Mucosa of stomach (tissue), 1 donor: ENCODE data around the gene ACBD6.

Experiments used
- H3K27me3 ChIP-seq: one replicate; pipeline ENCODE4 v1.7.0; 2013; ENCODE audit warnings: mild to moderate bottlenecking, low read length; ENCODE audit not compliant: control insufficient read depth, insufficient read depth
- H3K36me3 ChIP-seq: one replicate; pipeline ENCODE4 v1.7.0; 2013; ENCODE audit warnings: low read length; ENCODE audit not compliant: control insufficient read depth, insufficient read depth
- H3K4me1 ChIP-seq: one replicate; pipeline ENCODE4 v1.7.0; 2013; ENCODE audit warnings: mild to moderate bottlenecking, low read length; ENCODE audit not compliant: control insufficient read depth, insufficient read depth
- H3K4me3 ChIP-seq: one replicate; pipeline ENCODE4 v1.7.0; 2013; ENCODE audit warnings: low read length
- H3K9ac ChIP-seq: one replicate; pipeline ENCODE4 v1.7.0; 2013; ENCODE audit warnings: mild to moderate bottlenecking, low read length, moderate library complexity
- H3K9me3 ChIP-seq: one replicate; pipeline ENCODE4 v1.7.0; 2013; ENCODE audit warnings: mild to moderate bottlenecking, low read length, moderate library complexity; ENCODE audit not compliant: control insufficient read depth
- donor health status: Pancreatic carcinoma.

Gene ACBD6

GRCh38 chr1:180343921-180344769 lies 158.2 kb downstream of the ACBD6 start:
- Histone ChIP-seq H3K36me3 (no peaks in the 10 kb centered on the region), H3K9ac (no peak overlapping the region), H3K9me3 (no peaks in the 10 kb centered on the region), H3K4me3 (no peak overlapping the region), H3K27me3 (no peaks in the 10 kb centered on the region), H3K4me1 (no peaks in the 10 kb centered on the region)

- Histone ChIP-seq H3K9ac (no peak overlapping the region), H3K4me3 (no peak overlapping the region), H3K27me3 (no peaks in the 10 kb centered on the region), H3K9me3 (no peaks in the 10 kb centered on the region), H3K4me1 (no peaks in the 10 kb centered on the region), H3K36me3 (no peaks in the 10 kb centered on the region)
Observed at GRCh38 chr1:180327089-180327488, 175.3 kb downstream of the ACBD6 start.

GRCh38 chr1:180312926-180313325 lies 189.5 kb downstream of the ACBD6 start:
- Histone ChIP-seq H3K36me3 (no peaks in the 10 kb centered on the region), H3K4me1 (no peaks in the 10 kb centered on the region), H3K9me3 (no peaks in the 10 kb centered on the region), H3K27me3 (no peaks in the 10 kb centered on the region), H3K9ac (no peak overlapping the region), H3K4me3 (no peak overlapping the region)

- Histone ChIP-seq H3K9ac (no peak overlapping the region), H3K27me3 (no peaks in the 10 kb centered on the region), H3K4me1 (no peaks in the 10 kb centered on the region), H3K4me3 (no peak overlapping the region), H3K36me3 (no peaks in the 10 kb centered on the region), H3K9me3 (no peaks in the 10 kb centered on the region)
Observed at GRCh38 chr1:180311011-180311730, 191.2 kb downstream of the ACBD6 start.

GRCh38 chr1:180310095-180310494 lies 192.3 kb downstream of the ACBD6 start:
- H3K36me3 ChIP-seq, result no peaks in the 10 kb centered on the region
- no peaks in the 10 kb centered on the region for H3K27me3 ChIP-seq
- no peak overlapping the region for H3K9ac ChIP-seq
- H3K9me3 ChIP-seq, result no peaks in the 10 kb centered on the region
- no peaks in the 10 kb centered on the region for H3K4me1 ChIP-seq
- H3K4me3 ChIP-seq, result no peak overlapping the region

GRCh38 chr1:180309338-180309737 lies 193.0 kb downstream of the ACBD6 start:
- no peak overlapping the region for H3K9ac ChIP-seq
- no peak overlapping the region for H3K4me3 ChIP-seq
- no peaks in the 10 kb centered on the region for H3K36me3 ChIP-seq
- H3K9me3 ChIP-seq, result no peaks in the 10 kb centered on the region
- no peaks in the 10 kb centered on the region for H3K4me1 ChIP-seq
- no peaks in the 10 kb centered on the region for H3K27me3 ChIP-seq

GRCh38 chr1:180301135-180301742 lies 201.1 kb downstream of the ACBD6 start:
- Histone ChIP-seq H3K4me1 (no peaks in the 10 kb centered on the region), H3K36me3 (no peaks in the 10 kb centered on the region), H3K27me3 (no peaks in the 10 kb centered on the region), H3K9ac (no peak overlapping the region), H3K9me3 (no peaks in the 10 kb centered on the region), H3K4me3 (no peak overlapping the region)

- no peaks in the 10 kb centered on the region for H3K4me1 ChIP-seq
- H3K9me3 ChIP-seq, result no peaks in the 10 kb centered on the region
- H3K27me3 ChIP-seq, result no peaks in the 10 kb centered on the region
- H3K36me3 ChIP-seq, result no peaks in the 10 kb centered on the region
- no peak overlapping the region for H3K9ac ChIP-seq
- H3K4me3 ChIP-seq, result no peak overlapping the region
Observed at GRCh38 chr1:180299479-180300221, 202.7 kb downstream of the ACBD6 start.

GRCh38 chr1:180295999-180296398 lies 206.4 kb downstream of the ACBD6 start:
- Histone ChIP-seq H3K9me3 (no peaks in the 10 kb centered on the region), H3K4me1 (no peaks in the 10 kb centered on the region), H3K9ac (no peak overlapping the region), H3K4me3 (no peak overlapping the region), H3K36me3 (no peaks in the 10 kb centered on the region), H3K27me3 (no peaks in the 10 kb centered on the region)

- no peaks in the 10 kb centered on the region for H3K4me1 ChIP-seq
- H3K9me3 ChIP-seq, result no peaks in the 10 kb centered on the region
- H3K9ac ChIP-seq, result no peak overlapping the region
- no peaks in the 10 kb centered on the region for H3K36me3 ChIP-seq
- H3K27me3 ChIP-seq, result no peaks in the 10 kb centered on the region
- H3K4me3 ChIP-seq, result no peak overlapping the region
Observed at GRCh38 chr1:180294711-180295110, 207.7 kb downstream of the ACBD6 start.

- Histone ChIP-seq H3K36me3 (no peaks in the 10 kb centered on the region), H3K4me1 (no peaks in the 10 kb centered on the region), H3K9me3 (no peaks in the 10 kb centered on the region), H3K27me3 (no peaks in the 10 kb centered on the region), H3K4me3 (no peak overlapping the region), H3K9ac (no peak overlapping the region)
Observed at GRCh38 chr1:180291004-180291403, 211.4 kb downstream of the ACBD6 start.
